SJSA1 (cell line): ENCODE results near the gene LTBP4. TPM values are rescaled to one million over a fixed set of nuclear protein-coding genes. Genes with fewer than 3 reads are reported as not detected.
"Not testable (repeated sequence)": the region's sequence is repeated elsewhere in the genome, so short reads cannot be mapped to it uniquely, and the experiment has no call there.

Experiments used
- DNase-seq, 2 experiments: peaks; one replicate each; pipeline ENCODE4 v3.0.0-alpha.2; 2015 to 2020; ENCODE audit warnings: low spot score in 2 of 2, low read depth in 1 of 2
- H3K27ac ChIP-seq: fragments of 250-450 bp; sonication (Bioruptor Pico); 2 replicates; pipeline ENCODE4 v1.5.1; 2020; ENCODE audit warnings: mild to moderate bottlenecking, moderate library complexity
- H3K27me3 ChIP-seq: fragments of 250-450 bp; sonication (Bioruptor Pico); replicated peaks from 2 replicates; pipeline ENCODE4 v1.5.1; 2020; ENCODE audit warnings: mild to moderate bottlenecking, moderate library complexity
- H3K36me3 ChIP-seq: fragments of 250-450 bp; sonication (Bioruptor Pico); 2 replicates; pipeline ENCODE4 v1.5.1; 2020; ENCODE audit warnings: mild to moderate bottlenecking
- H3K4me1 ChIP-seq: fragments of 250-450 bp; sonication (Bioruptor Pico); replicated peaks from 2 replicates; pipeline ENCODE4 v1.6.1; 2021; ENCODE audit warnings: mild to moderate bottlenecking
- H3K4me3 ChIP-seq: fragments of 250-450 bp; sonication (Bioruptor Pico); 2 replicates; pipeline ENCODE4 v1.5.1; 2020; ENCODE audit warnings: mild to moderate bottlenecking
- H3K9me3 ChIP-seq: fragments of 250-450 bp; sonication (Bioruptor Pico); replicated peaks from 2 replicates; pipeline ENCODE4 v1.5.1; 2020; ENCODE audit warnings: mild to moderate bottlenecking
- total RNA-seq: library from RNA; depleted of rRNA; stranded (reverse); fragments of >200 nt; shearing (Covaris generic); gene quantifications from 2 replicates; pipeline ENCODE4 v1.2.3, GENCODE V29; 2014

LTBP4 gene
- total RNA-seq, 1 experiment from 2014 or later = 16.5 TPM

GRCh38 chr19:40585241-40585981, 15.8 kb upstream of the LTBP4 start:
- no peak overlapping the region for H3K4me3 ChIP-seq
- H3K9me3 ChIP-seq = no peaks in the 10 kb centered on the region
- H3K27me3 ChIP-seq = no peaks in the 10 kb centered on the region
- peaks cover 52% of the 10 kb centered on the region for H3K36me3 ChIP-seq
- DNase-seq = peak; percentile 70 to 76
- peaks cover 33% of the 10 kb centered on the region for H3K4me1 ChIP-seq
- peak overlapping the region; percentile 80 for H3K27ac ChIP-seq

GRCh38 chr19:40585982-40586422, 15.2 kb upstream of the LTBP4 start:
- no peak for DNase-seq
- Histone ChIP-seq H3K4me1 (peaks cover 33% of the 10 kb centered on the region), H3K9me3 (no peaks in the 10 kb centered on the region), H3K27ac (peak overlapping the region; percentile 80), H3K4me3 (no peak overlapping the region), H3K36me3 (peaks cover 53% of the 10 kb centered on the region), H3K27me3 (no peaks in the 10 kb centered on the region)

GRCh38 chr19:40586611-40587010, 14.6 kb upstream of the LTBP4 start:
- Histone ChIP-seq H3K27me3 (no peaks in the 10 kb centered on the region), H3K36me3 (peaks cover 48% of the 10 kb centered on the region), H3K9me3 (no peaks in the 10 kb centered on the region), H3K4me1 (peaks cover 33% of the 10 kb centered on the region), H3K27ac (no peak overlapping the region), H3K4me3 (no peak overlapping the region)
- no peak for DNase-seq

GRCh38 chr19:40588110-40588854, 12.9 kb upstream of the LTBP4 start:
- Histone ChIP-seq H3K36me3 (peaks cover 40% of the 10 kb centered on the region), H3K4me3 (no peak overlapping the region), H3K27ac (no peak overlapping the region), H3K27me3 (no peaks in the 10 kb centered on the region), H3K9me3 (no peaks in the 10 kb centered on the region), H3K4me1 (peaks cover 33% of the 10 kb centered on the region)
- peak in 1 of 2 experiments; percentile 72 for DNase-seq

GRCh38 chr19:40588926-40589569, 12.1 kb upstream of the LTBP4 start:
- Histone ChIP-seq H3K27me3 (no peaks in the 10 kb centered on the region), H3K9me3 (no peaks in the 10 kb centered on the region), H3K27ac (no peak overlapping the region), H3K4me3 (no peak overlapping the region), H3K4me1 (peaks cover 27% of the 10 kb centered on the region), H3K36me3 (peaks cover 34% of the 10 kb centered on the region)
- DNase-seq = no peak

GRCh38 chr19:40589591-40590429, 11.4 kb upstream of the LTBP4 start:
- no peak overlapping the region for H3K27ac ChIP-seq
- H3K4me3 ChIP-seq = no peak overlapping the region
- peaks cover 30% of the 10 kb centered on the region for H3K4me1 ChIP-seq
- H3K36me3 ChIP-seq = peaks cover 27% of the 10 kb centered on the region
- no peaks in the 10 kb centered on the region for H3K9me3 ChIP-seq
- no peak for DNase-seq
- H3K27me3 ChIP-seq = no peaks in the 10 kb centered on the region

- Histone ChIP-seq H3K4me3 (no peak overlapping the region), H3K27ac (no peak overlapping the region), H3K27me3 (no peaks in the 10 kb centered on the region), H3K4me1 (peaks cover 24% of the 10 kb centered on the region), H3K9me3 (no peaks in the 10 kb centered on the region), H3K36me3 (peaks cover 27% of the 10 kb centered on the region)
- DNase-seq = no peak
Measured at GRCh38 chr19:40590464-40591265, 10.5 kb upstream of the LTBP4 start.

- peaks cover 22% of the 10 kb centered on the region for H3K4me1 ChIP-seq
- DNase-seq, H3K9me3 ChIP-seq, H3K27me3 ChIP-seq, H3K4me3 ChIP-seq, H3K27ac ChIP-seq: not testable (repeated sequence)
- peaks cover 23% of the 10 kb centered on the region for H3K36me3 ChIP-seq
Measured at GRCh38 chr19:40591724-40592123, 9.4 kb upstream of the LTBP4 start.

- Histone ChIP-seq H3K4me1 (peaks cover 26% of the 10 kb centered on the region), H3K27me3 (peaks cover 5% of the 10 kb centered on the region), H3K9me3 (no peaks in the 10 kb centered on the region), H3K36me3 (peaks cover 18% of the 10 kb centered on the region), H3K27ac (no peak overlapping the region), H3K4me3 (no peak overlapping the region)
- DNase-seq = no peak
Measured at GRCh38 chr19:40592170-40592569, 9.0 kb upstream of the LTBP4 start.

GRCh38 chr19:40594255-40594654, 6.9 kb upstream of the LTBP4 start:
- H3K27me3 ChIP-seq = peaks cover 17% of the 10 kb centered on the region
- H3K4me3 ChIP-seq = no peak overlapping the region
- no peak overlapping the region for H3K27ac ChIP-seq
- no peak for DNase-seq
- no peaks in the 10 kb centered on the region for H3K9me3 ChIP-seq
- peaks cover 2% of the 10 kb centered on the region; the same call in 1 of the 2 replicates for H3K36me3 ChIP-seq
- H3K4me1 ChIP-seq = peaks cover 23% of the 10 kb centered on the region

GRCh38 chr19:40594657-40595091, 6.5 kb upstream of the LTBP4 start:
- H3K27me3 ChIP-seq = peaks cover 21% of the 10 kb centered on the region
- peaks cover 2% of the 10 kb centered on the region; the same call in 1 of the 2 replicates for H3K36me3 ChIP-seq
- DNase-seq = no peak
- H3K9me3 ChIP-seq = no peaks in the 10 kb centered on the region
- no peak overlapping the region for H3K4me3 ChIP-seq
- H3K27ac ChIP-seq = no peak overlapping the region
- H3K4me1 ChIP-seq = peaks cover 23% of the 10 kb centered on the region

- no peak for DNase-seq
- H3K27ac ChIP-seq = no peak overlapping the region
- H3K27me3 ChIP-seq = peaks cover 39% of the 10 kb centered on the region
- H3K9me3 ChIP-seq = no peaks in the 10 kb centered on the region
- peaks cover 29% of the 10 kb centered on the region for H3K4me1 ChIP-seq
- H3K36me3 ChIP-seq = no peaks in the 10 kb centered on the region
- no peak overlapping the region for H3K4me3 ChIP-seq
Measured at GRCh38 chr19:40596608-40597328, 4.4 kb upstream of the LTBP4 start.
